ENCODE results near the gene KCNIP4. TPM values are rescaled to one million over a fixed set of nuclear protein-coding genes. Genes with fewer than 3 reads are reported as not detected.

The KCNIP4 gene
- total and polyA plus RNA-seq, 2 experiments from 2014 or later: 0.65 TPM; not detected in 1

- no peaks in the 10 kb centered on the region for H4K20me1 ChIP-seq (ENCODE audit: insufficient read depth)
- no peaks in the 10 kb centered on the region for H3K9me2 ChIP-seq (ENCODE audit: insufficient read depth)
- no peaks in the 10 kb centered on the region for H3K36me3 ChIP-seq (ENCODE audit: low read depth)
- 31 to 38% methylated on average over 3 of the region's 3 CpGs for WGBS, 2 experiments (ENCODE audit: low coverage in 1 of 2, low lambda C conversion rate in 2 of 2, missing lambda C conversion rate in 2 of 2)
- DNase-seq: no peak
- no peak for TF ChIP-seq EZH2 (IDR thresholded peaks at IDR 0.05; ENCODE audit: insufficient read depth, poor library complexity, severe bottlenecking)
- no peak for TF ChIP-seq EZH2phosphoT487 (IDR thresholded peaks at IDR 0.05; ENCODE audit: insufficient read depth, low read depth)
- H3K4me3 ChIP-seq: no peak overlapping the region
- H2AFZ ChIP-seq: no peak overlapping the region
- H3K79me2 ChIP-seq (ENCODE audit: insufficient read depth): no peaks in the 10 kb centered on the region
- H3K4me1 ChIP-seq (ENCODE audit: insufficient read depth): no peaks in the 10 kb centered on the region
- H3K9me3 ChIP-seq (ENCODE audit: low read depth): no peaks in the 10 kb centered on the region
- H3K4me2 ChIP-seq (ENCODE audit: unreplicated experiment): no peak overlapping the region
- no peaks in the 10 kb centered on the region for H3F3A ChIP-seq (ENCODE audit: insufficient read depth)
- in situ Hi-C loops (cut with MboI): no loop called here
- no peak overlapping the region for H3K9ac ChIP-seq
- H3K27me3 ChIP-seq (replicated peaks; ENCODE audit: insufficient read depth): no peaks in the 10 kb centered on the region
- H3K27ac ChIP-seq: no peak overlapping the region
These were observed 953.6 kb downstream of the KCNIP4 start for GRCh38 chr4:20995015-20995414.

- Histone ChIP-seq H3K9me3 (ENCODE audit: low read depth) (no peaks in the 10 kb centered on the region), H3K9ac (no peak overlapping the region), H3K4me1 (ENCODE audit: insufficient read depth) (no peaks in the 10 kb centered on the region), H3K36me3 (ENCODE audit: low read depth) (no peaks in the 10 kb centered on the region), H3K9me2 (ENCODE audit: insufficient read depth) (no peaks in the 10 kb centered on the region), H4K20me1 (ENCODE audit: insufficient read depth) (no peaks in the 10 kb centered on the region), H3F3A (ENCODE audit: insufficient read depth) (no peaks in the 10 kb centered on the region), H3K27ac (no peak overlapping the region), H2AFZ (no peak overlapping the region), H3K4me2 (ENCODE audit: unreplicated experiment) (no peak overlapping the region), H3K27me3 (replicated peaks; ENCODE audit: insufficient read depth) (no peaks in the 10 kb centered on the region), H3K4me3 (no peak overlapping the region), H3K79me2 (ENCODE audit: insufficient read depth) (no peaks in the 10 kb centered on the region)
- DNase-seq: no peak
- in situ Hi-C loops (cut with MboI): no loop called here
- TF ChIP-seq EZH2 (IDR thresholded peaks at IDR 0.05; ENCODE audit: insufficient read depth, poor library complexity, severe bottlenecking) (no peak), EZH2phosphoT487 (IDR thresholded peaks at IDR 0.05; ENCODE audit: insufficient read depth, low read depth) (no peak)
- WGBS, 2 experiments (ENCODE audit: low coverage in 1 of 2, low lambda C conversion rate in 2 of 2, missing lambda C conversion rate in 2 of 2): 50 to 51% methylated on average over 3 of the region's 3 CpGs
These were observed 956.6 kb downstream of the KCNIP4 start for GRCh38 chr4:20992002-20992401.

- no peaks in the 10 kb centered on the region for H3K36me3 ChIP-seq (ENCODE audit: low read depth)
- no peak overlapping the region for H3K27ac ChIP-seq
- in situ Hi-C loops (cut with MboI): no loop called here
- peaks cover 6% of the 10 kb centered on the region; the same call in 1 of the 2 replicates for H3K27me3 ChIP-seq (replicated peaks; ENCODE audit: insufficient read depth)
- no peaks in the 10 kb centered on the region for H3K9me3 ChIP-seq (ENCODE audit: low read depth)
- no peak overlapping the region for H2AFZ ChIP-seq
- H3K4me2 ChIP-seq (ENCODE audit: unreplicated experiment): no peak overlapping the region
- no peaks in the 10 kb centered on the region for H3F3A ChIP-seq (ENCODE audit: insufficient read depth)
- no peaks in the 10 kb centered on the region for H3K9me2 ChIP-seq (ENCODE audit: insufficient read depth)
- no peak for DNase-seq
- no peak overlapping the region for H3K9ac ChIP-seq
- H3K4me3 ChIP-seq: no peak overlapping the region
- WGBS, 2 experiments (ENCODE audit: low coverage in 1 of 2, low lambda C conversion rate in 2 of 2, missing lambda C conversion rate in 2 of 2): 28 to 29% methylated on average over 2 of the region's 2 CpGs
- no peaks in the 10 kb centered on the region for H4K20me1 ChIP-seq (ENCODE audit: insufficient read depth)
- TF ChIP-seq EZH2phosphoT487 (IDR thresholded peaks at IDR 0.05; ENCODE audit: insufficient read depth, low read depth) (no peak), EZH2 (IDR thresholded peaks at IDR 0.05; ENCODE audit: insufficient read depth, poor library complexity, severe bottlenecking) (no peak)
- H3K79me2 ChIP-seq (ENCODE audit: insufficient read depth): no peaks in the 10 kb centered on the region
- no peaks in the 10 kb centered on the region for H3K4me1 ChIP-seq (ENCODE audit: insufficient read depth)
These were observed 961.4 kb downstream of the KCNIP4 start for GRCh38 chr4:20987191-20987590.

GRCh38 chr4:20984576-20984836 is 964.1 kb downstream of the KCNIP4 start:
- Histone ChIP-seq H3K4me3 (no peak overlapping the region), H3K4me1 (ENCODE audit: insufficient read depth) (no peaks in the 10 kb centered on the region), H3K27me3 (replicated peaks; ENCODE audit: insufficient read depth) (peaks cover 6% of the 10 kb centered on the region; the same call in 1 of the 2 replicates), H3K27ac (no peak overlapping the region), H4K20me1 (ENCODE audit: insufficient read depth) (no peaks in the 10 kb centered on the region), H3K79me2 (ENCODE audit: insufficient read depth) (no peaks in the 10 kb centered on the region), H3K36me3 (ENCODE audit: low read depth) (no peaks in the 10 kb centered on the region), H2AFZ (no peak overlapping the region), H3K9me3 (ENCODE audit: low read depth) (no peaks in the 10 kb centered on the region), H3K9me2 (ENCODE audit: insufficient read depth) (no peaks in the 10 kb centered on the region), H3K4me2 (ENCODE audit: unreplicated experiment) (no peak overlapping the region), H3F3A (ENCODE audit: insufficient read depth) (no peaks in the 10 kb centered on the region), H3K9ac (no peak overlapping the region)
- in situ Hi-C loops (cut with MboI): no loop called here
- no peak for TF ChIP-seq EZH2phosphoT487 (IDR thresholded peaks at IDR 0.05; ENCODE audit: insufficient read depth, low read depth)
- TF ChIP-seq EZH2 (IDR thresholded peaks at IDR 0.05; ENCODE audit: insufficient read depth, poor library complexity, severe bottlenecking): no peak
- no peak for DNase-seq
- 52 to 55% methylated on average over 13 of the region's 13 CpGs for WGBS, 2 experiments (ENCODE audit: low coverage in 1 of 2, low lambda C conversion rate in 2 of 2, missing lambda C conversion rate in 2 of 2)

Measured in GM23248 (cell line).